HG03457 (cell line): ENCODE results near the gene POR.

Source experiments
- ATAC-seq: cut with Tn5 transposase; IDR thresholded peaks from one replicate; pipeline ENCODE4 v1.9.1; 2021; ENCODE audit warnings: moderate number of reproducible peaks; ENCODE audit not compliant: unreplicated experiment

POR gene

DNA sequence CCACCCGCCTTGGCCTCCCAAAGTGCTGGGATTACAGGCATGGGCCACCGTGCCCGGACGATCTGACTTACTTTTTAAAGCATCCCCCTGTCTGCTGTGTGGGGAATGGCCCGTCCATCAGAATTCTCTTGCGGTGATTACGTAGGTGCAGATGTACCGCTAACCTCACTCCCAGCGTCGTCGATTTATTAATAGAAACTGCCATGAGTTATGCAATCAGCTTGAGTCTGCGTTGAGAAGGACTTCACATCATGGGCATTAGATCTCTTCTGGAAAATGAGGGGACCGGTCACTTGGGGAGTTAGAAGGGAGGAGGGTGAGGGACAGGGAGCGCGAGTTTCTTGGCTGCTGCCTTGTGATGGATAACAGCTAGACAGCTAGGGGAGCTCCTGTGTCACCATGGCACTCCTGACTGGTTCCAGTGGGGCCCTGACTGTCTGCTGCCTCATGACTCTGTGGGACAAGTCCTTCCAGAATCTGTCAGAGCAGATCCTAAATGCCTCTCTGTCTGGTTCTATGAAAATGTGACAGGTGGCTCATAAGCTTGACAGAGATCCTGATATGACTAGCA lies 35.2 kb downstream of the POR start:
- no peak for ATAC-seq

DNA sequence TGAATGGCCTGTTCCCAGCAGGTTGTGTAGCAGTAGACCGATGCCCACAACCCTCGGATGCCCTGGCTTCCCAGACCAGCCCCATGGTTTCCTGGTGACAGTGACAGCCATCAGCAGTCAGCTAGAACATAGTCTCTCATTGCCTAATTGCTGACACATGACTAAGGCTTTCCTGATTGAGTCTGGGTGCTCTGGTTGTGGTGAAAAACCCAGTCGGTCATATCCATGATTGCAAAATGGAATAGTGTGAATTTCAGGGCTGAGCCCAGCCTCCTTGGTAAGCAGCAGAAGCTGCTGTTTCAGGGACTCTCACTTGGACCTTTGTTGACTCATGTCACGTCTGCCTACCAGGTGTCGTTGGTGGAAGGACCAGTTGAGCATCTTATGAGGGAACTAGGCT lies 36.6 kb downstream of the POR start:
- ATAC-seq: no peak

DNA sequence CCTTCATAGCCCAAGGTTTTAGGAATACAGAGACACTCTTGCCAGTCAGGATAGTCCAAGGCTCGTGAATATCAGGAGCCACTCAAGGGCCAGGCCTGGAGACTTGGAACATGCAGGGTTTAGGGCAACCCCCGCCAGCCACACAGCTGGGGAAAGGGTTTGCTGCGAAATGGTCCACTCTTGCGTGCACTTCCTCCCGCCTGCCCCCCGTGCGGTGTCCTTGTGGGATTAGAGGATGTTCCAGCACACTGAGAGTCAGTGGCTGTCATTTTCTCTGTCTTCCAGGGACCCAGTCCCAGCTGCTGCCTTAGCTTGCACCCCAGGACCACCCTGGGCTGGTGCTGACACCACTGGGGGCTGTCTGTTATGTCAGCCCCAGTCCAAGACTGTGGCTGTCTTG lies 38.5 kb downstream of the POR start:
- no peak for ATAC-seq

DNA sequence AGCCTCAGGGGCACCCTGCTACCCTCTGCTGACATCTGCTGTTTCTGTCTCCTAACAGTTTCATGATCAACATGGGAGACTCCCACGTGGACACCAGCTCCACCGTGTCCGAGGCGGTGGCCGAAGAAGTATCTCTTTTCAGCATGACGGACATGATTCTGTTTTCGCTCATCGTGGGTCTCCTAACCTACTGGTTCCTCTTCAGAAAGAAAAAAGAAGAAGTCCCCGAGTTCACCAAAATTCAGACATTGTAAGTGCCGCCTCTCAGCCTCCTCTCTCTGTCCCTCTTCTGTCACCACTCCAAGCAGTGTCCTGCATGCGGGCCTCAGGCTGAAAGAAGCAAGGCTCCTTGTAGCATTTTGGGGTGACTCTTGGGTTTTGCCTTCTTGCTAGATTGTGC lies 39.0 kb downstream of the POR start:
- no peak for ATAC-seq

- no peak for ATAC-seq
Measured at GRCh38 chr7:75955331-75955955, 40.5 kb downstream of the POR start.

DNA sequence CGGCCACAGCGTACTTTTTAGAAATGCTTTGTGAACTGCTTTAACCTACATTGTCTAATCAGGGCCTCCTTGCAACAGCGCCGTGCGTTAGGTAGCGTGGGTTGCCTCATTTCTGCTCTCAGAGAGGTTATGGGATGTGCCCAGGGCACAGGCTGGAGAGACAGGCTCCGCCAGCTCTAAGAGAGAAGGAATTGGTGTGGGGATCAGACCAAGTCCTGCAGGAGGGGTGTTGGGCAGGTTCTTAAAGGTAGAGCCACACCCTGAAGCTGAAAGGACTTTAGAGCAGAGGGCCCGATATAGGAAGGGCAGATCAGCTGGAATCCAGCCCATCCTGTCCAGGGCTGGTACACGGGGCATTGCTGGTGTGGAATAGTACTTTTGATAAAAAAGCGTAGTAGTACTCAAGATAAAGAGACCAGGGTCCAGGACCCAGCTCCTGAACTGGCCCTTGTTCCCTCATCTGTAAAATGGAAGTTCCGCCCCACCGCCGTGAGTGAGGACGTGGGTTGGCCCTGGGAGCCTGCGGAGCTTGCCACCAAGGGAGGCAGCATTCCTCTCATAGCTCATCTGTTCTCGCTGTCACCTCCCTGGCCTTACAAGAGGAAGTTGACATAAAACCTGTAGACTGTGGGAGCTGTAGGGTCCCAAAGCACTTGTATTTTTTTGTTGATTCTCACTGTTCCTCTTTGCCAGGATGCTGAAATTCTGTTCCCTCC lies 42.2 kb downstream of the POR start:
- no peak for ATAC-seq

DNA sequence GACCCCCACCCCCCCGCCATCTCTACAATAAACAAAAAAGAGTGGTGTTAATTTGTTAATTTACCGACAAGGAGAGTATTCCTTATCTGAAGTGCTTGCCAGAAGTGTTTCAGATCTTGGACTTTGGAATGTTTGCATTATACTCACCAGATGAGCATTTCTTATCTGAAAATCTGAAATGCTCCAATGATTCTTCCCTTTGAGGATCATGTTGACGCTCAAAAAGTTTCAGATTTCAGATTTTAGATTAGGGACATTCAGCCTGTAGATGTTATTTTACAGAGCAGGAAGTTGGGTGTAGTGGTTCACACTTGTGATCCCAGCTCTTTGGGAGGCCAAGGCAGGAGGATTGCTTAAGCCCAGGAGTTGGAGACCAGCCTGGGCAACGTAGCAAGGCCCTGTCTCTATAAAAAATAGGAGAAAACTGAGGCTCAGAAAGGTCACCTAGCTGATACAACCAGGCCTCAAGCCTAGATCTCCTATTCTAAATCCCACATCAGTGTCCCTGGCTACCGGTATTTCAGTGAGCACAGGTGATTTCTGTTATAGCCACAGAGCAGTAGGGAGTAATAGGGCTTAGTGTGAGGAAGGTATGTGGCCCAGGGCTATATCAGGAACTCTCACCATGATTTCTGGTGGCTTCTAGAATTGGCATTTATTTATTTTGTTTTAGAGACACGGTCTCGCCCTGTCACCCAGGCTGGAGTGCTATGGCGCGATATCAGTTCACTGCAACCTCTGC lies 44.0 kb downstream of the POR start:
- ATAC-seq: no peak

GRCh38 chr7:75960372-75960771 lies 45.4 kb downstream of the POR start:
- no peak for ATAC-seq

GRCh38 chr7:75961218-75961617 lies 46.3 kb downstream of the POR start:
- ATAC-seq: no peak

GRCh38 chr7:75962607-75963380 lies 47.8 kb downstream of the POR start:
- no peak for ATAC-seq

GRCh38 chr7:75963381-75963995 lies 48.5 kb downstream of the POR start:
- no peak for ATAC-seq

- ATAC-seq: no peak
Measured at GRCh38 chr7:75965617-75966016, 50.7 kb downstream of the POR start.

- ATAC-seq: no peak
Measured at GRCh38 chr7:75966190-75966961, 51.4 kb downstream of the POR start.

DNA sequence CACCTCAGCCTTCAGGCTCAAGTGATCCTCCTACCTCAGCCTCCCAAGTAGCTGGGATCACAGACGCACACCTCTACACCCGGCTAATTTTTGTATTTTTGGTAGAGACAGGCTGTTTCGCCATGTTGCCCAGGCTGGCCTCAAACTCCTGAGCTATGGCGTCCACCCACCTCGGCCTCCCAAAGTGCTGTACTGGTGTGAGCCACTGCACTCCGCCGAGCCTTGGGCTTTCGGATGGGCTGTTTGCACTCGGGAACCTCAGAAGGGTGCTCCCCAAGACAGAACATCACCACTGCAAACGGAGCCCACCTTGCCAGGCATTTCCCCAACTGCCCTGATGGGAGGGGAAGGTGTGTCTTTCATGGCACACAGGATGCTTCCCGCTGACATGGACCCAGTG lies 52.1 kb downstream of the POR start:
- ATAC-seq: no peak

DNA sequence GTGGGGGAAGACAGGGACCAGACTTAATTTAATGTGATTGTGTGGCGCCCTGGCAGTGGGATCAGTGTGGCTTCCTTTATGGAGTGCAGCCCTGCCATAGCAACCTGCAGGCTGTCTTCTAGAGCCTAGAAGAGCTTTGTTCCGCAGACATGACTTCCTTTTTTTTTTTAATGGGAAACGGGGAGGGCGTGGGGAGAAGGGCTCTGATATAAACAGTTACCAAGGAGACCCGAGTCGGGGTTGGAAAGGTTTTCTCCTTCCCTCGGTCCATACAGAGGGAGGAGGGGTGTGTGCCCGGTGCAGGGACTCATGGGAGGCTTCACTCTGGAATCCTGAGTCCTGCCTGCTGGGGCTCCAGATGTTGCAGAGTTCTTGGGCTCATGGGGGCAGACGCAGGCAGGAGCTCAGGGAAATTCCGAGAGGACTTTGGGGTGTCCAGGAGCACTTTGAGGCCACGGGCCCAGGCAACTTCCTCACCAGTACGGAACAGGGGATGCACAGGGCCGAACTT lies 52.6 kb downstream of the POR start:
- no peak for ATAC-seq

- no peak for ATAC-seq
Measured at GRCh38 chr7:75968012-75968411, 53.1 kb downstream of the POR start.

DNA sequence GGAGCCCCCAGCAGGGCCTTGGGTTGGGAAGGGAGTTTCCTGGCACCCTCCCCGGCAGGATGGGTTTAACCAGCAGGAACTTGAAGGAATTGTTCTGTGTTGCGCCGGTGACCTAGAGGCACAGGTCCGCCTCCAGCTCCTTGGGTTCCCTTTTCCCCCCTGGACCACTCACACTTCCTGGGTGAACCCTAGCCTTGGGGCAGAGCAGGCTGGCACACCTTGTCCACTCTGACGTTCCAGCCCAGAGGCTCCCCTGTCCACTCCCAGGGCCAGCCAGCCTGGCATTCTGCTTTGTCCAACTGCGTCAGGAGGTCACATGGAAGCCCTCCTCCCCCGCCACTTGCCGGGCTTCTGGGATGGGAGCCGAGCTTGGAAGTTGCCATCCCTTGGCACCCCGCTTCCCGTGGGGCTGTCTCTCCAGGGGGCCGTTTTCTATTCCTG lies 53.6 kb downstream of the POR start:
- no peak for ATAC-seq

DNA sequence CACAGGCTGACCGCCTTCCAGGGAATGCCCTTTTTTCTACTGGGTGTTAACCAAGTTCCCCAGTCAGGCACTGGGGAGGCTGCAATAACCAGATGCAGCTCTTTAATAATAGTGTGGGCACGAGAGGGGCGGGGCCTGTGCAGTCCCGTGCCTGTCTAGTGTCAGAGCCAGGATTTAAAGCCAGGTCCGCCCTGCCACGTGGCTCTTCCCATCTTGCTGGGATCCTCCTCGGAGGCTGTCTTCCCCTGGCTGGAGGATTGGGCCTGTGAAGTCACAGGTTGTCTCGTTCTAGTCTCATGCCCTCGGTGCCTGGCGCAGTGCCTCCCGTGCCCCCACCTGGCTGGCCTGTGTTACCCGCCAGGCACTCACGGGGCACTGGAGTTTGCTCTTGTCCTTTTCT lies 54.2 kb downstream of the POR start:
- no peak for ATAC-seq

DNA sequence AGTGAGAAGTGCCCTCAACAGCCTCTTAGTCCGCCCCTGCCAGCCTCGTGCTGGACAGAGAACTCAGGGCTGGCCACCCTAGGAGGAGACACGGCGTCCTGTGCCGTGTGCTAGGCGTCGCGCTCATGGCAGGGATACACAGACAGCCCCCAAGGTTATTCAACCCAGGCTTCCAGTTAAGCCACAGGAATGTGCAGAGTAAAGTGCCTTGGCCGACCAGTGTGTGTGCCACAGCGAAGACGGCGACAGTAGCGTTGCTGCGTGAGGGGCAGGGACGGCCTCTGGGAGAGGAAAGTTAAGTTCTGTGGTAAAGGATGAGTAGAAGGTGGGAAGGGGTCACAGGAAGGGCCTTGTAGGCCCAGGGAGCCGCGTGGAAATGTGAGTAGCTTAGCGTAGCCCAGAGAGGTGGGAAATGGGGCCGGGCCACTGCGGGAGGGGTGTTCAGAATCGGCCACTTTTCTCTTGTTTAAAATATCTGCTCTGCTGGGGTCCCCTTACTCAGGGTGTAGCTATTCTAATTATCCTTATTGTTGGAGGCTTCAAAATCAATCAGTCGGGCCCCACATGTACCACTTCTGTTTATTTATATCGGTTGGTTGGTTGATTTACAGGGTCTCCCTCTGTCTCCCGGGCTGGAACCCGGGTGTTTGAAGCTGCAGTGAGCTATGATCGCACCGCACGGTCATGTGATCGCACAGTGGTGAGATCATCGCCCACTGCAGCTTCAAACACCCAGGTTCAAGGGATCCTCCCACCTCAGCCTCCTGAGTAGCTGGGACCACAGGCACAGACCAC lies 54.9 kb downstream of the POR start:
- ATAC-seq: no peak
